Measurements from ENCODE around the gene SHKBP1.
"Not testable (repeated sequence)": the region's sequence is repeated elsewhere in the genome, so short reads cannot be mapped to it uniquely, and the experiment has no call there.

Gene SHKBP1

DNA sequence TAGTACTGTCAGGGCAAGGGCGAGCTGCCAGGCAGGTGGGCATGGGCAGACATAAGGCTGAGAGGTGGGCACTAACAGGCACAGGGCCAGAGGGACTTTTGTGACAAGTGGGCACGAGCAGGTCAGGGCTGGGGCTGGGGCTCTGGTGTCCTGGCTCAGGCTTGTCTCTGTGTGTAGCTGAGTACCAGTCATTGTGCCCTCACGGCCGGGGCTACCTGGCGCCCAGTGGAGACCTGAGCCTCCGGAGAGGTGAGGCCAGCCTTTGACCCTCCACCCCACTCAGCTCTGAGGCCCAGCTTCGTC is 46.1 kb downstream of the SHKBP1 start:
- ChIA-PET POLR2A (no interaction called here), CTCF (interaction anchor here (0.8 to 7.0 kb wide), 3 partner anchors 10 to 19 kb away, joined by 3 to 82 read pairs (median 6); no protein-coding TSS in a partner anchor)
- DNase-seq (ENCODE audit: extremely low spot score) = no peak
- TF ChIP-seq, protein P1, sequence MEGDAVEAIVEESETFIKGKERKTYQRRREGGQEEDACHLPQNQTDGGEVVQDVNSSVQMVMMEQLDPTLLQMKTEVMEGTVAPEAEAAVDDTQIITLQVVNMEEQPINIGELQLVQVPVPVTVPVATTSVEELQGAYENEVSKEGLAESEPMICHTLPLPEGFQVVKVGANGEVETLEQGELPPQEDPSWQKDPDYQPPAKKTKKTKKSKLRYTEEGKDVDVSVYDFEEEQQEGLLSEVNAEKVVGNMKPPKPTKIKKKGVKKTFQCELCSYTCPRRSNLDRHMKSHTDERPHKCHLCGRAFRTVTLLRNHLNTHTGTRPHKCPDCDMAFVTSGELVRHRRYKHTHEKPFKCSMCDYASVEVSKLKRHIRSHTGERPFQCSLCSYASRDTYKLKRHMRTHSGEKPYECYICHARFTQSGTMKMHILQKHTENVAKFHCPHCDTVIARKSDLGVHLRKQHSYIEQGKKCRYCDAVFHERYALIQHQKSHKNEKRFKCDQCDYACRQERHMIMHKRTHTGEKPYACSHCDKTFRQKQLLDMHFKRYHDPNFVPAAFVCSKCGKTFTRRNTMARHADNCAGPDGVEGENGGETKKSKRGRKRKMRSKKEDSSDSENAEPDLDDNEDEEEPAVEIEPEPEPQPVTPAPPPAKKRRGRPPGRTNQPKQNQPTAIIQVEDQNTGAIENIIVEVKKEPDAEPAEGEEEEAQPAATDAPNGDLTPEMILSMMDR (IDR thresholded peaks at IDR 0.05; ENCODE audit: control extremely low read depth, extremely low read depth, low read depth, missing control alignments) = no peak

DNA sequence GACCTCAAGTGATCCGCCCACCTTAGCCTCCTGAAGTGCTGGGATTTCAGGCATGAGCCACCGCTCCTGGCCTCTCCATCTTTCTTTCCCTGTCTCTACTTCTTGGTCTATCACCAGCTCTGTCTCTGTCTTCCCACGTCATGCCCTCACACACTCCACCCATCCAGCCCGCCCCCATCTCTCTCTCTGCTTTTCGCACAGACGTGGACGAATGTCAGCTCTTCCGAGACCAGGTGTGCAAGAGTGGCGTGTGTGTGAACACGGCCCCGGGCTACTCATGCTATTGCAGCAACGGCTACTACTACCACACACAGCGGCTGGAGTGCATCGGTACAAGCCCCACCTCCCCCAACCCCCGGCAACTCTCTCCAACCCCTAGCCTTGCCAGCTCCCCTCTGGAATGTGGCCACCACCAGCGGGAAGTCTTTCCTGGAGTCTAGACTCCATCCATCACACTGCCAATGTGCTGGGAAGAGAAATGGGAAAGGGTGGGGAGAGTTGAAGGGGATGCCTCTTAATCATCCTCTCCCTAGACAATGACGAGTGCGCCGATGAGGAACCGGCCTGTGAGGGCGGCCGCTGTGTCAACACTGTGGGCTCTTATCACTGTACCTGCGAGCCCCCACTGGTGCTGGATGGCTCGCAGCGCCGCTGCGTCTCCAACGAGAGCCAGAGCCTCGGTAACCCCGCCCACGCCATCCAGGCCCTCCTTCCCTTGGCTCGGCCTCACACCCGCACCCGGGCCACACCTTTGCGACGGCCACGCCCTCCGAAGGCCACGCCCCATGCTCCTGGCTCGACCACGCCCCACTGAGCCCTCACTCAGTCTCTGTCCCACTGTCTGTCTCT is 47.0 kb downstream of the SHKBP1 start:
- TF ChIP-seq, protein P1 (IDR thresholded peaks at IDR 0.05; ENCODE audit: control extremely low read depth, extremely low read depth, low read depth, missing control alignments) = no peak
- ChIA-PET POLR2A (no interaction called here), CTCF (interaction anchor here (1.3 to 7.0 kb wide), 3 partner anchors 11 to 91 kb away, joined by 3 to 82 read pairs (median 6); no protein-coding TSS in a partner anchor)
- no peak for DNase-seq (ENCODE audit: extremely low spot score)

DNA sequence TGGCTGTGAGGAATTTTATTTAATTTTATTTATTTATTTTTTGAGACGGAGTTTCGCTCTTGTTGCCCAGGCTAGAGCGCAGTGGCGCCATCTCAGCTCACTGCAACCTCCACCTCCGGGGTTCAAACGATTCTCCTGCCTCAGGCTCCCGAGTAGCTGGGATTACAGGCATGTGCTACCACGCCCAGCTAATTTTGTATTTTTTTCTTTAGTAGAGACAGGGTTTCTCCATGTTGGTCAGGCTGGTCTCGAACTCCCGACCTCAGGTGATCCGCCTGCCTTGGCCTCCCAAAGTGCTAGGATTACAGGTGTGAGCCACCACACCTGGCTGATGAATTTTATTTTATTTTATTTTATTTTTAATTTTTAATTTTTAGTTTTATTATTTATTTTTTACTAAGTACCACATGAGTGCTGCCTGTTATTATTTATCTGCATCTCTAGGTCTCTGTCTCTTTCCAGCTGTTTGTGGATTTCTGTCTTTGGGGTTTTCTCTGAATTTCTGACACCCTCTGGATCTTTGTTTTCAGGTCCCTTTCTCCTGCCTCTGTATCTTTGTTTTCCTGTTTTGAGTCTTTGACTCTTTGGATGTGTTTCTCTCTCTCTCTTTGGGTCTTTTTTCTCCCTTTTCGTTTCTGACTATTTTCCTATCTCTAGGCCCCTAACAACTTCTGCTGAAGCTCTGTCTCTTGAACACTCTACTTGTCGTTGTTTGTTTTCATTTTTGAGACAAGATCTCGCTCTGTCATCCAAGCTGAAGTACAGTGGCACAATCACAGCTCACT is 47.9 kb downstream of the SHKBP1 start:
- POLR2A ChIA-PET; DNase-seq (ENCODE audit: extremely low spot score): not testable (repeated sequence)
- CTCF ChIA-PET = interaction anchor here (1.3 to 7.0 kb wide), 3 partner anchors 10 to 92 kb away, joined by 3 to 82 read pairs (median 6); no protein-coding TSS in a partner anchor

DNA sequence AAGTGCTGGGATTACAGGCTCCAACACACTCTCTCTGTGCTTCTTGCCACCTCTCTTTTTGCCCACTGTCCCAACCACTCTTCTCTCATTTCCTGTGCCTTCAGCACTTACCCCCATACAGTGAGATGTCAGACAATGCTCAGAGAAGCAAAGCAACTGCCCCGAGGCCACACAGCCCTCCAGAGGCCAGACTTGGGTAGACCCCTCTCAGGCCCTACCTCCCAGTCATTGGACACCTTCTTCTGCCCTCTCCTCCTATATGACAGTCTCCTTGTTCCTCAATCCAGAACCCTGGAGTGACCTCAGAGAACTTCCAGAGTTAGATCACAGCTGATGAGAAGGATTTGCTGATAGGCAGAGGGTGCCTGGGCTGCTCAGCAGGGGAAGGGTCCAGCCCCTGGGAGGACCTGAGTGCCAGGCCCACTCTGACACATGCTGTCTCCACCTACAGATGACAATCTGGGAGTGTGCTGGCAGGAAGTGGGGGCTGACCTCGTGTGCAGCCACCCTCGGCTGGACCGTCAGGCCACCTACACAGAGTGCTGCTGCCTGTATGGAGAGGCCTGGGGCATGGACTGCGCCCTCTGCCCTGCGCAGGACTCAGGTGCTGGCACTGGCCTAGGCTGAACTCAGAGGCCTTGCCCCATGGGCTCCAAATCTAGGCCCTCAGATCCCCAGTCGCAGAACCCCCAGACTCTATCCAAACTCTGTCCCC is 48.9 kb downstream of the SHKBP1 start:
- DNase-seq (ENCODE audit: extremely low spot score) = no peak
- TF ChIP-seq, protein P1 (IDR thresholded peaks at IDR 0.05; ENCODE audit: control extremely low read depth, extremely low read depth, low read depth, missing control alignments) = no peak
- ChIA-PET CTCF (interaction anchor here (7.0 kb wide), 1 partner anchor 9 kb away, joined by 82 read pairs; no protein-coding TSS in a partner anchor), POLR2A (no interaction called here)

DNA sequence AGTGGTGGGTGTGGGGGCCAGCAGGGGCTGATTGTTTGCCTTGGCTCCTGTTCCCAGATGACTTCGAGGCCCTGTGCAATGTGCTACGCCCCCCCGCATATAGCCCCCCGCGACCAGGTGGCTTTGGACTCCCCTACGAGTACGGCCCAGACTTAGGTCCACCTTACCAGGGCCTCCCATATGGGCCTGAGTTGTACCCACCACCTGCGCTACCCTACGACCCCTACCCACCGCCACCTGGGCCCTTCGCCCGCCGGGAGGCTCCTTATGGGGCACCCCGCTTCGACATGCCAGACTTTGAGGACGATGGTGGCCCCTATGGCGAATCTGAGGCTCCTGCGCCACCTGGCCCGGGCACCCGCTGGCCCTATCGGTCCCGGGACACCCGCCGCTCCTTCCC is 50.2 kb downstream of the SHKBP1 start:
- POLR2A ChIA-PET = no interaction called here
- TF ChIP-seq, protein P1 (IDR thresholded peaks at IDR 0.05; ENCODE audit: control extremely low read depth, extremely low read depth, low read depth, missing control alignments) = no peak
- CTCF ChIA-PET = no interaction called here
- DNase-seq (ENCODE audit: extremely low spot score) = no peak

DNA sequence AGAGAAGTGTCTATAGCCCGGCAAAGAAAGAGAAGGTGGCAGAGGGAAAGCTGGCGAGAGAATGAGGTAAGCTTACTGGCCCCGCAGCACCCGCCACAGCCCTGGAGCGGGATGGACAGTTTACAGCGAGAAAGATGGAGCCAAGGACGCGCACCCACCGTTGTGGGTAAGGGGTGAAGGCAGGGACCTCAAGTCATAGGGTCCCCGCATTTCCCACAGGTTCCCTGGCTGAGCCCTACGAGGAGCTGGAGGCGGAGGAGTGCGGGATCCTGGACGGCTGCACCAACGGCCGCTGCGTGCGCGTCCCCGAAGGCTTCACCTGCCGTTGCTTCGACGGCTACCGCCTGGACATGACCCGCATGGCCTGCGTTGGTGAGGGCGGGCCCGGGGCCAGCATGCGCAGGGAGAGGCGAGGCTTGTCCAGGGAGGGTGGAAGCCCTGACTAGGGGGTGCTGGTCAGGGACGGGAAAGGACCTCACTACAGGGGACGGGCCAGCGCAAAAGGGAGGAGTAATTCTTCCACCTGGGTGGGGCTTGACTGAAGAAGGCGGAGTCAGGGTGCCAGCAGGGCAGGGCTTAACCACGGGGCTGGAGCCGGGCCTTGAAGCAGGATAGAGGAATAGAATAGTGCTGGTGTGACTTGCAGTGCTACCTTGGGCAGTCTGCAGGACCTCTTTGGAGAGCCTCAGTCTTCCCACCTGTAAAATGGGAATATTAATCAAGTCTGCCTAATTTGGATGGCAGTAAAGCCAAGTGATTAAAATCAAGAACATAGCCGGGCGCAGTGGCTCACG is 51.0 kb downstream of the SHKBP1 start:
- ChIA-PET CTCF (no interaction called here), POLR2A (no interaction called here)
- TF ChIP-seq, protein P1 (IDR thresholded peaks at IDR 0.05; ENCODE audit: control extremely low read depth, extremely low read depth, low read depth, missing control alignments) = no peak
- no peak for DNase-seq (ENCODE audit: extremely low spot score)

Data from GM10248 (cell line).